ENCODE data around the gene SH3D21. TPM values are rescaled to one million over a fixed set of nuclear protein-coding genes. Genes with fewer than 3 reads are reported as not detected.

SH3D21 gene
- total RNA-seq, 2 donors from 2014 or later, result 3.9 to 5.6 TPM

DNA sequence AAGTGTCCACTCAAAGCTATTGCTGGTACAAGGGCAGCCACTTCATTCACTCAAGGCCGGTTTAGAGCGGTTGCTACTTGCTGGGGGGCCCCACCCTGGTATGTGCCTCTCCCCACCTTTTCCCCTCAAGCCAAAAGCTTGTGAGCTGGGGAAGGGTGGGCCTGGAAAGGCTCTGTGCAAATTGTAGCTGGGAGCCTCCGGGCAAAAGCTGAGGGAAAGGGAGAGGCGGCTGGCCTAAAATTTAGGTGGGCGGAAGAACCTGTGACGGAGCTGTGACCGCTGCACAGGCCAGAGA is 306 bp upstream of the SH3D21 start:
- ATAC-seq (ENCODE audit: insufficient number of reproducible peaks, low FRiP score, low read depth) (no peak), DNase-seq (ENCODE audit: low spot score) (no peak)
- H3K27ac ChIP-seq, result peak overlapping the region; percentile 45 to 62
- H3K4me3 ChIP-seq, result peak overlapping the region; percentile 94
- H3K9me3 ChIP-seq, result no peaks in the 10 kb centered on the region
- H3K27me3 ChIP-seq (replicated peaks; ENCODE audit: insufficient read depth), result no peaks in the 10 kb centered on the region
- TF ChIP-seq, protein P1, sequence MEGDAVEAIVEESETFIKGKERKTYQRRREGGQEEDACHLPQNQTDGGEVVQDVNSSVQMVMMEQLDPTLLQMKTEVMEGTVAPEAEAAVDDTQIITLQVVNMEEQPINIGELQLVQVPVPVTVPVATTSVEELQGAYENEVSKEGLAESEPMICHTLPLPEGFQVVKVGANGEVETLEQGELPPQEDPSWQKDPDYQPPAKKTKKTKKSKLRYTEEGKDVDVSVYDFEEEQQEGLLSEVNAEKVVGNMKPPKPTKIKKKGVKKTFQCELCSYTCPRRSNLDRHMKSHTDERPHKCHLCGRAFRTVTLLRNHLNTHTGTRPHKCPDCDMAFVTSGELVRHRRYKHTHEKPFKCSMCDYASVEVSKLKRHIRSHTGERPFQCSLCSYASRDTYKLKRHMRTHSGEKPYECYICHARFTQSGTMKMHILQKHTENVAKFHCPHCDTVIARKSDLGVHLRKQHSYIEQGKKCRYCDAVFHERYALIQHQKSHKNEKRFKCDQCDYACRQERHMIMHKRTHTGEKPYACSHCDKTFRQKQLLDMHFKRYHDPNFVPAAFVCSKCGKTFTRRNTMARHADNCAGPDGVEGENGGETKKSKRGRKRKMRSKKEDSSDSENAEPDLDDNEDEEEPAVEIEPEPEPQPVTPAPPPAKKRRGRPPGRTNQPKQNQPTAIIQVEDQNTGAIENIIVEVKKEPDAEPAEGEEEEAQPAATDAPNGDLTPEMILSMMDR (IDR thresholded peaks at IDR 0.05), result no peak
- peaks cover 28% of the 10 kb centered on the region for H3K36me3 ChIP-seq
- H3K4me1 ChIP-seq (ENCODE audit: control insufficient read depth in 1 of 2, low read depth in 2 of 2), result peaks cover 0 to 20% of the 10 kb centered on the region in 2 donors

DNA sequence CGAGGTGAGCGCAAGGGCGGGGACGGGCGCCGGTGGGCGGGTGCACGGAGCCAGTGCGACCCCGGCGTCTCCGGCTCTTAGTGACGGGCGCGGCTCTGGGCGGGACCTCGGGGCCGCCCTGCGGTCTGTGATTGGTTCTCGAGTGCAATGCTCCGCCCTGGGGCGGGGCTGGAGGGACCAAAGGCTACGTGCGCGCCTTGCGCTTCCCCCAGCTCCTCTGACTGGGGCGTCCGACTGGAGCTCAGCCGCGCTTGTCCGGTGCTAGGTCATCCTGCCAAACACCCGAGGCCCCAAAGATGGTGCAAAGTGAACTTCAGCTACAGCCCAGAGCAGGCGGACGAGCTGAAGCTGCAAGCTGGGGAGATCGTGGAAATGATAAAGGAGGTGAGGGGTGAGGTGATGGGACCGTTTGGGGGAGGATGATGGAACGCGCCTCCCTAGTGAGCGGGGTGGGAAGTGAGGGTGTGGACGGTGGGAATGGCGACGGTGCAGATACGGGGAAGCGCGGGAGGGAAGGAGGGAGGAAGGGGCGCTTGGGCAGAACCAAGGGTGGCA is 811 bp downstream of the SH3D21 start:
- H3K9me3 ChIP-seq, result no peaks in the 10 kb centered on the region
- H3K27ac ChIP-seq, result peak overlapping the region; percentile 45 to 62
- peaks cover 0 to 20% of the 10 kb centered on the region in 2 donors for H3K4me1 ChIP-seq (ENCODE audit: control insufficient read depth in 1 of 2, low read depth in 2 of 2)
- peak overlapping the region; percentile 94 for H3K4me3 ChIP-seq
- DNase-seq (ENCODE audit: low spot score), result peak; percentile 72
- peak; percentile 88 for ATAC-seq (ENCODE audit: insufficient number of reproducible peaks, low FRiP score, low read depth)
- TF ChIP-seq, protein P1 (IDR thresholded peaks at IDR 0.05), result peak; percentile 4
- H3K27me3 ChIP-seq (replicated peaks; ENCODE audit: insufficient read depth), result no peaks in the 10 kb centered on the region
- peaks cover 16% of the 10 kb centered on the region for H3K36me3 ChIP-seq

DNA sequence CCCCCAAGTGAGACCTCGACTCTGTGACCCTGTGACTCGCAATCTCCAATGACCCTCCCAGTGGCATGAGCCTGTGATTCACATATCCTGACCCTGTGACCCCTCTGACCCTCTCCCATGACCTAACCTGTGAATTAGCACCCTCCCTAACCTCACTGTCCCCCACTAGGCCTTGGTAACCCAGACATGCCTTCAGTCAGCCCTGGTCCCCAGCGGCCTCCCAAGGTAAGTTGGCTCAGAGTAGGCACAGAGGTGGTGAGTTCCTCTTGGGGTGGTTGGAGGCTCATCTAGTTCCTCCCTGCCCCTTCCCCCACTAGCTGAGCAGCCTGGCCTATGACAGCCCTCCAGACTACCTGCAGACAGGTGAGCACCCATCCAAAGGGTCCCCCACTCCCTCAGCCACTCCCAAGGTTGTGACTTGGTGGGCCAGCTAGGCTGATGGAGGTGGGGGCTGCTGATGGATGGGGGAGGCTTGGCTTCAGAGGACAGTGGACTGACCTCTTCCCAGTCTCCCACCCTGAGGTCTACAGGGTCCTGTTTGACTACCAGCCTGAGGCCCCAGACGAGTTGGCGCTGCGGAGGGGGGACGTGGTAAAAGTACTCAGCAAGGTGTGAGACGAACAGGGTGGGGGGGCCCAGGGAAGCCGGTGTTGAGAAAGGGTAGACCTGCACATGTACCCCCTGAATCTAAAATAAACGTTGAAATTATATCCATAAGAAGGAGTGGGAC is 1.6 kb downstream of the SH3D21 start:
- H3K4me1 ChIP-seq (ENCODE audit: control insufficient read depth in 1 of 2, low read depth in 2 of 2), result peaks cover 0 to 20% of the 10 kb centered on the region in 2 donors
- DNase-seq (ENCODE audit: low spot score), result no peak
- no peaks in the 10 kb centered on the region for H3K27me3 ChIP-seq (replicated peaks; ENCODE audit: insufficient read depth)
- ATAC-seq (ENCODE audit: insufficient number of reproducible peaks, low FRiP score, low read depth), result no peak
- H3K9me3 ChIP-seq, result no peaks in the 10 kb centered on the region
- H3K27ac ChIP-seq, result peak overlapping the region in 1 of 2 donors; percentile 38
- H3K4me3 ChIP-seq, result peak overlapping the region; percentile 94
- TF ChIP-seq, protein P1 (IDR thresholded peaks at IDR 0.05), result no peak
- H3K36me3 ChIP-seq, result peaks cover 11% of the 10 kb centered on the region

GRCh38 chr1:36309397-36309796 is 3.2 kb downstream of the SH3D21 start:
- H3K27ac ChIP-seq, result no peak overlapping the region
- H3K4me3 ChIP-seq, result no peak overlapping the region
- TF ChIP-seq, protein P1 (IDR thresholded peaks at IDR 0.05), result no peak
- H3K4me1 ChIP-seq (ENCODE audit: control insufficient read depth in 1 of 2, low read depth in 2 of 2), result peaks cover 0 to 20% of the 10 kb centered on the region in 2 donors
- H3K27me3 ChIP-seq (replicated peaks; ENCODE audit: insufficient read depth), result no peaks in the 10 kb centered on the region
- DNase-seq (ENCODE audit: low spot score) (no peak), ATAC-seq (ENCODE audit: insufficient number of reproducible peaks, low FRiP score, low read depth) (no peak)
- no peaks in the 10 kb centered on the region for H3K36me3 ChIP-seq
- H3K9me3 ChIP-seq, result no peaks in the 10 kb centered on the region

DNA sequence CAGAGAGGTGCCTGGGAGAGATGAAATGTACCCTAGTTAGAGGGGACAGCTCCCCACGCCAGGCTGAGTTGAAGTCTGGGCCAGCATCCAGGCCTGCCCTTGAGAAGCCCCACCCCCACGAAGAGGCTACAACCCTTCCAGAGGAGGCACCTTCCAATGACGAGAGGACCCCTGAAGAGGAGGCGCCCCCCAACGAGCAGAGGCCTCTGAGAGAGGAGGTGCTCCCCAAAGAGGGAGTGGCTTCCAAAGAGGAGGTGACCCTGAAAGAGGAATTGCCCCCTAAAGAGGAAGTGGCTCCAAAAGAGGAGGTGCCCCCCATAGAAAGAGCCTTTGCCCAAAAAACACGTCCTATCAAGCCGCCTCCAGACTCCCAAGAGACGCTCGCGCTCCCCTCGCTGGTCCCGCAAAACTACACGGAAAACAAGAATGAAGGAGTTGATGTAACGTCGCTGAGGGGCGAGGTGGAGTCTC is 14.2 kb downstream of the SH3D21 start:
- DNase-seq (ENCODE audit: low spot score), result no peak
- Histone ChIP-seq H3K4me3 (peak overlapping the region; percentile 99), H3K36me3 (no peaks in the 10 kb centered on the region), H3K27me3 (replicated peaks; ENCODE audit: insufficient read depth) (no peaks in the 10 kb centered on the region), H3K27ac (peak overlapping the region; percentile 87 to 99), H3K9me3 (no peaks in the 10 kb centered on the region), H3K4me1 (ENCODE audit: control insufficient read depth in 1 of 2, low read depth in 2 of 2) (peaks cover 25 to 35% of the 10 kb centered on the region in 2 donors)
- ATAC-seq (ENCODE audit: insufficient number of reproducible peaks, low FRiP score, low read depth), result no peak
- TF ChIP-seq, protein P1 (IDR thresholded peaks at IDR 0.05), result no peak

Measured in thoracic aorta (tissue), 2 donors.